BJ (cell line): Measurements from ENCODE around the gene HSP90AB1. TPM values are rescaled to one million over a fixed set of nuclear protein-coding genes. Genes with fewer than 3 reads are reported as not detected.

Source experiments
- CTCF ChIA-PET: fragments of 350-600 bp; formaldehyde crosslinking; extraction: SDS; loops from one replicate; lab custom pipeline; 2021; ENCODE audit warnings: antibody characterized with exemption, inconsistent platforms; lab: Yijun Ruan, JAX
- POLR2A ChIA-PET: fragments of 300-600 bp; sonication (Branson Sonifier 250); formaldehyde crosslinking; extraction: SDS; loops from one replicate; lab custom pipeline; 2021; ENCODE audit warnings: antibody characterized with exemption; lab: Charles Lee
- DNase-seq: peaks from one replicate; pipeline ENCODE4 v3.0.0-alpha.2; 2011; ENCODE audit warnings: low read depth
- H3K27me3 ChIP-seq: 2 replicates; pipeline ENCODE4 v1.6.0; 2011; ENCODE audit warnings: low read length; ENCODE audit not compliant: control insufficient read depth, insufficient read depth
- H3K36me3 ChIP-seq: 2 replicates; pipeline ENCODE4 v1.5.1; 2011; ENCODE audit warnings: low read length; ENCODE audit not compliant: control insufficient read depth, insufficient read depth
- H3K4me3 ChIP-seq: 2 replicates; pipeline ENCODE4 v1.5.1; 2011; ENCODE audit warnings: low read depth, mild to moderate bottlenecking, control low read depth, low read length
- polyA plus RNA-seq: library from polyadenylated mRNA; depleted of rRNA; stranded (reverse); fragments of >200 nt; gene quantifications from 2 replicates; pipeline ENCODE4 v1.2.3, GENCODE V29; 2011
- TF ChIP-seq, protein P1 (sequence below): IDR thresholded peaks from 2 replicates; pipeline ENCODE4 v1.5.1; 2011; ENCODE audit warnings: low read depth, mild to moderate bottlenecking, control low read depth, inconsistent platforms, low read length, moderate library complexity; ENCODE audit not compliant: insufficient read depth

The HSP90AB1 gene
- polyA plus RNA-seq, 1 experiment: 578 TPM

DNA sequence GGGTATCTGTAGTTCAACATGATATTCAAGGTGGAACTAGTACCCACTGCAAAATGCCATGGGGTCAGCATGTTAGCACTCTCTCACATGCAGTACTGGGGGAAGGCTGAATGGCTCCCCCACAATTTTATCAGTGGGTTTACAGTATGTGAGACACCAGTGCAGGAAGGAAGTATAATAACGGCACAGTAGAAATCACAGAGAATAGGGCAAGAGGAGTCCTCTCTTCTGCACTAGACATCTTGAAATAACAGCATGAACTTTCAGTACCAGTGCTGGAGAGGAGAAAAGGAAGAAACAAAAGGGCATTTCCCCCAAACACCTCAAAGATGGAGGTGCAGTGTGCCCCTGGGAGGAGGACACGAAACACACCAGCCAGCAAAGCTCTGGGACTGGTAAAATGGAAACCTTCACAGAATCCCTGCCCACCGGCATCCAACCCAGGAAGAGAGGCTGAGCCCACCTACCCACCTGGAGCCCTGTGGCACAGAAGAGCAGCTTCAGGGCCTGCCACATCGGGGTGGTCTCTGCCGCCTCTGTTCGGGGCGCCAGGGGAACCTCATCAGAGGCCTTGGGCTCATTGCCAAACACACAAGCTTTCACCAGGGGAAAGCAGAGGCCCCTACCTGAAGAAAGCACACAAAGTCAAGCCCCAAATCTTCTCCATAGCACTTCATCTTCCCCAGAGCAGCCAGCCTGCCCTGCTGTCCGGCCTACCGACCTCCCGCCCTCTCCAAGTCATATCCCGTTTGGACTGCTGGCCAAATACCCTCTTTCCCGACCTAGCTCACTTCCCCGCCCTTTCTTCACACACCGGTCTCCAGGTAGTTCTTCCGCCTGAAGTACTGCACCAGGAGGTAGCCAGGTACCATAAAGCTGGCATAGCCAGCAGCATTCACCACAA, 9.2 kb downstream of the HSP90AB1 start:
- POLR2A ChIA-PET: interaction anchor here (0.8 to 2.3 kb wide), 2 partner anchors 9 to 10 kb away, joined by 3 to 18 read pairs; partner anchors contain the start of gene HSP90AB1
- CTCF ChIA-PET: interaction anchor here (0.7 to 4.1 kb wide), 20 partner anchors 9 to 159 kb away, joined by 3 to 27 read pairs (median 4); partner anchors contain the start of genes AARS2 and HSP90AB1
- DNase-seq: no peak
- Histone ChIP-seq H3K36me3 (peaks cover 32% of the 10 kb centered on the region), H3K4me3 (peak overlapping the region; percentile 81), H3K27me3 (no peaks in the 10 kb centered on the region)
- TF ChIP-seq, protein P1, sequence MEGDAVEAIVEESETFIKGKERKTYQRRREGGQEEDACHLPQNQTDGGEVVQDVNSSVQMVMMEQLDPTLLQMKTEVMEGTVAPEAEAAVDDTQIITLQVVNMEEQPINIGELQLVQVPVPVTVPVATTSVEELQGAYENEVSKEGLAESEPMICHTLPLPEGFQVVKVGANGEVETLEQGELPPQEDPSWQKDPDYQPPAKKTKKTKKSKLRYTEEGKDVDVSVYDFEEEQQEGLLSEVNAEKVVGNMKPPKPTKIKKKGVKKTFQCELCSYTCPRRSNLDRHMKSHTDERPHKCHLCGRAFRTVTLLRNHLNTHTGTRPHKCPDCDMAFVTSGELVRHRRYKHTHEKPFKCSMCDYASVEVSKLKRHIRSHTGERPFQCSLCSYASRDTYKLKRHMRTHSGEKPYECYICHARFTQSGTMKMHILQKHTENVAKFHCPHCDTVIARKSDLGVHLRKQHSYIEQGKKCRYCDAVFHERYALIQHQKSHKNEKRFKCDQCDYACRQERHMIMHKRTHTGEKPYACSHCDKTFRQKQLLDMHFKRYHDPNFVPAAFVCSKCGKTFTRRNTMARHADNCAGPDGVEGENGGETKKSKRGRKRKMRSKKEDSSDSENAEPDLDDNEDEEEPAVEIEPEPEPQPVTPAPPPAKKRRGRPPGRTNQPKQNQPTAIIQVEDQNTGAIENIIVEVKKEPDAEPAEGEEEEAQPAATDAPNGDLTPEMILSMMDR: no peak

DNA sequence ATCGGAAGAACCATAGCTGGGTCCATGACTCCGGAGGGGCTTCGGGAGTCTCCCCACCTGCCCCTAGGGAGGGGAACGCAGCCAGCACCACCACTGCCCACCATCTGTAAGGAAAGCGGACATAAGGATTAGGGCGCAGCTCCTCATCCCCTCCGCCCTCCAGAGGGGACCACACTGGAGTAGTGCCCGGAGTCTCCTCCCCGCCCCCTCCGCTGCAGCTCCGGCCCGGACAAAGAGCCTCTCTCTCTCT, 9.8 kb downstream of the HSP90AB1 start:
- DNase-seq: no peak
- POLR2A ChIA-PET: interaction anchor here (0.8 to 2.3 kb wide), 2 partner anchors 10 to 11 kb away, joined by 3 to 18 read pairs; partner anchors contain the start of gene HSP90AB1
- CTCF ChIA-PET: interaction anchor here (0.6 to 4.1 kb wide), 19 partner anchors 10 to 160 kb away, joined by 3 to 27 read pairs (median 4); partner anchors contain the start of genes AARS2 and HSP90AB1
- Histone ChIP-seq H3K36me3 (peaks cover 28% of the 10 kb centered on the region), H3K4me3 (peak overlapping the region; percentile 81), H3K27me3 (no peaks in the 10 kb centered on the region)
- TF ChIP-seq, protein P1: no peak

DNA sequence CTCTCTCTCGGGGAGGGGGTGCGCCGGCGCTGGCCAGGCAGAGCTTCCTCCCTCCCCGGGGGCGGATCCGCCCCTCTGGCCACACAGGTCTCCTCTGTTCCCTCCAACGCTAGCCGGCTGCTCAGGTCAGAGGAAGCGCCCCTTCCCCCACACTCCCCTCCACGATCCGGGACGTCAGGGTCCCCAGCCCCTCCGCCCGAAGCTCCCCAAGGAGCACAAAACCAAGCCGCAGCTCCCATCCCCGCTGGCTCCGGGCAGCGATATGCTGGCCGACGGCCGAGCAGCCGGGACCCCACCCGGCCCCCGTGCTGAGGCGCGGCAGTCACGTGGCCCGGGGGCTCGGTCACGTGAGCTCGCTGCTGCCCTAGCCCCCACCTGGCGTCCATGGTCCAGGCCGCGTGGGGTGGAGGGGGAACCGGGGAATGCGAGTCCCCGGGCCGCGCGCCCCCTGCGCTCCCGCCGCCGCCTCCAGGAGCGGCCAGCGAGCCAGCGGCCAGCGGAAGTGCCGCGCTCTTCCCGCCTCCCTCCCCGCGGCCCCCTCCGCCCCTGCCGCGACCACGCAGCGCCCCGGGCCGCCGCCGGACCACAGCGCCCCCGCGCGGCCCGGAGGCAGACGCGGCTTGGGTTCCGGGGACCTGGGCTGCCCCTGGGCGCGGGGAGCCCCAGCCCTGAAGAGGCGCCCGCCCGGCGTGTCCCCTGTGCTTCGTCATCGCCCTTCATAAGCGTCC, 10.3 kb downstream of the HSP90AB1 start, which contains the start of gene SLC35B2:
Gene SLC35B2, minus strand, starts transcription at position 504 of the 728 bp plus-strand sequence. Its CDS starts 118 bp downstream, at position 386.
- TF ChIP-seq, protein P1: peak; percentile 41
- CTCF ChIA-PET: interaction anchor here (0.6 to 4.1 kb wide), 19 partner anchors 10 to 161 kb away, joined by 3 to 27 read pairs (median 4); partner anchors contain the start of genes AARS2 and HSP90AB1
- POLR2A ChIA-PET: interaction anchor here (0.8 to 2.3 kb wide), 2 partner anchors 10 to 11 kb away, joined by 3 to 18 read pairs; partner anchors contain the start of gene HSP90AB1
- DNase-seq: no peak
- H3K4me3 ChIP-seq: peak within 1 kb of the TSS; percentile 81
- H3K36me3 ChIP-seq: peaks cover 25% of the 10 kb centered on the region
- H3K27me3 ChIP-seq: no peaks in the 10 kb centered on the region

DNA sequence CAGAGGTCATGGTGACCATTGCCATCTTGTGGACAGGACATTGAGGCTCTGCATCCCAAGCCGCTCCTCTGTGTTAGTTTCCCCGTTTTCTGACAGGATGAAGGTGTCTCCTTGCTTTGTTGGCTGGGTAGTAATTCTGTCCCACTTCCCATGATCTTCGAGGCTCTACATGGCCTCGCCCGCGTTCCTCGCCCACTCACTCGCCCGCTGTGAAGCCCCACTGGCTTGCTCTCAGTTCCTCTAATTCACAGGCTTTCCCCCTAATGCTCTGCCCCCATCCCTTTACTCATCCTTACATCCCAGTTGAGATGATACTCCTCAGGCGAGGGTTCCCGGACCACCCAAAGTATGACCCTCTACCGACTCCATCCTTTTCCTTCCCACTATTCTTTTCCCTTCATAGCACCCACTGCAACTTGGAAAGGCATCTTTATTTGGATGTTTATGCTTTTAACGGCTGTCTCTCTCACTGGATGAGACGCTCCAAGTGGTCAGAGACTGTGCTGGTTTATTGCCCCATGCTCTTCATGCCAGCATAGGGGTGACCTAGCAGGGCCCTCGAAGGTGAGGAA, 10.9 kb downstream of the HSP90AB1 start:
- DNase-seq: no peak
- Histone ChIP-seq H3K4me3 (peak overlapping the region; percentile 81), H3K27me3 (no peaks in the 10 kb centered on the region), H3K36me3 (peaks cover 22% of the 10 kb centered on the region)
- TF ChIP-seq, protein P1: no peak
- ChIA-PET POLR2A (interaction anchor here (2.3 kb wide), 1 partner anchor 11 kb away, joined by 18 read pairs; the partner anchor contains the start of gene HSP90AB1), CTCF (interaction anchor here (1.2 to 2.9 kb wide), 6 partner anchors 10 to 110 kb away, joined by 3 to 27 read pairs (median 8); partner anchors contain the start of gene HSP90AB1)
